GM23338 (cell line): Measurements from ENCODE around the gene ARFIP1. TPM values are rescaled to one million over a fixed set of nuclear protein-coding genes. Genes with fewer than 3 reads are reported as not detected.

Source experiments
- ATAC-seq: fragments of 200-7000 bp; cut with Tn5 transposase; 3 replicates; pipeline ENCODE4 v1.9.1; 2020
- DNase-seq: peaks from one replicate; pipeline ENCODE4 v3.0.0-alpha.2; 2015; ENCODE audit warnings: low spot score
- H2AFZ ChIP-seq: fragments of 200-600 bp; sonication (generic); 2 replicates; pipeline ENCODE4 v1.8.0; 2016; ENCODE audit warnings: antibody characterized with exemption, mild to moderate bottlenecking, moderate library complexity
- H3F3A ChIP-seq: fragments of 200-600 bp; sonication (generic); replicated peaks from 2 replicates; pipeline ENCODE4 v1.8.0; 2017; ENCODE audit warnings: antibody characterized with exemption, mixed run types, low read depth
- H3K27ac ChIP-seq: fragments of 200-600 bp; sonication (generic); 2 replicates; pipeline ENCODE4 v1.6.1; 2016; ENCODE audit warnings: low read depth
- H3K27me3 ChIP-seq: fragments of 200-600 bp; sonication (generic); 2 replicates; pipeline ENCODE4 v1.8.0; 2016; ENCODE audit warnings: mild to moderate bottlenecking, mixed run types, moderate library complexity; ENCODE audit not compliant: insufficient read depth
- H3K36me3 ChIP-seq: fragments of 200-600 bp; sonication (generic); 2 replicates; pipeline ENCODE4 v1.8.0; 2016; ENCODE audit warnings: mild to moderate bottlenecking; ENCODE audit not compliant: insufficient read depth
- H3K4me1 ChIP-seq: fragments of 200-600 bp; sonication (generic); 2 replicates; pipeline ENCODE4 v1.8.0; 2016; ENCODE audit warnings: mild to moderate bottlenecking, moderate library complexity; ENCODE audit not compliant: insufficient read depth
- H3K4me2 ChIP-seq: fragments of 200-600 bp; sonication (generic); 2 replicates; pipeline ENCODE4 v1.7.1; 2017; ENCODE audit warnings: mixed run types
- H3K4me3 ChIP-seq: fragments of 200-600 bp; sonication (generic); 2 replicates; pipeline ENCODE4 v1.6.1; 2016; ENCODE audit warnings: mixed run types
- H3K79me2 ChIP-seq: fragments of 200-600 bp; sonication (generic); replicated peaks from 2 replicates; pipeline ENCODE4 v1.8.0; 2017; ENCODE audit warnings: mild to moderate bottlenecking; ENCODE audit not compliant: insufficient read depth
- H3K9me2 ChIP-seq: fragments of 200-600 bp; sonication (generic); 2 replicates; pipeline ENCODE4 v1.8.0; 2017; ENCODE audit not compliant: insufficient read depth
- H4K20me1 ChIP-seq: fragments of 200-600 bp; sonication (generic); replicated peaks from 2 replicates; pipeline ENCODE4 v1.8.0; 2017; ENCODE audit warnings: mild to moderate bottlenecking; ENCODE audit not compliant: insufficient read depth
- H3K27ac Mint-ChIP-seq: 2 replicates; pipeline ENCODE4 v1.8.0; 2020; ENCODE audit warnings: inconsistent platforms, mild to moderate bottlenecking, moderate library complexity, mixed read lengths
- H3K27me3 Mint-ChIP-seq: 3 replicates; pipeline ENCODE4 v1.8.0; 2022; ENCODE audit warnings: low read depth, mild to moderate bottlenecking, moderate library complexity, mixed read lengths, inconsistent platforms; ENCODE audit not compliant: insufficient read depth, poor library complexity
- H3K36me3 Mint-ChIP-seq: 3 replicates; pipeline ENCODE4 v1.8.0; 2021; ENCODE audit warnings: low read depth, mild to moderate bottlenecking, inconsistent platforms, moderate library complexity, mixed read lengths
- H3K4me1 Mint-ChIP-seq: 3 replicates; pipeline ENCODE4 v1.8.0; 2020; ENCODE audit warnings: mild to moderate bottlenecking, inconsistent platforms, mixed read lengths
- H3K4me3 Mint-ChIP-seq: 3 replicates; pipeline ENCODE4 v1.8.0; 2021; ENCODE audit warnings: moderate library complexity, mild to moderate bottlenecking, inconsistent platforms, mixed read lengths
- H3K9me3 Mint-ChIP-seq: 3 replicates; pipeline ENCODE4 v1.8.0; 2020; ENCODE audit warnings: moderate library complexity, mild to moderate bottlenecking, inconsistent platforms, mixed read lengths
- CREB1 ChIP-seq: fragments of 250-450 bp; sonication (Bioruptor Pico); IDR thresholded peaks from 2 replicates; pipeline ENCODE4 v1.5.0; 2020; ENCODE audit warnings: low read depth, mild to moderate bottlenecking, moderate library complexity
- EZH2 ChIP-seq: fragments of 200-600 bp; sonication (generic); IDR thresholded peaks from one replicate; pipeline ENCODE4 v1.8.0; 2017; ENCODE audit warnings: antibody characterized with exemption, mild to moderate bottlenecking, low read depth; ENCODE audit not compliant: unreplicated experiment
- JUNB ChIP-seq: IDR thresholded peaks from one replicate; pipeline ENCODE4 v1.6.1; 2016; ENCODE audit warnings: antibody characterized with exemption; ENCODE audit not compliant: unreplicated experiment
- ZNF331 ChIP-seq: fragments of 250-450 bp; sonication (Bioruptor Pico); IDR thresholded peaks from 2 replicates; pipeline ENCODE4 v1.5.0; 2020; ENCODE audit warnings: low read depth, mild to moderate bottlenecking, moderate library complexity
- ZNF462 ChIP-seq: fragments of 250-450 bp; sonication (Bioruptor Pico); IDR thresholded peaks from 2 replicates; pipeline ENCODE4 v1.5.0; 2020; ENCODE audit warnings: mild to moderate bottlenecking, moderate library complexity
- polyA plus RNA-seq: library from polyadenylated mRNA; unstranded; fragments of >200 nt; fragmentation: Nextera tagmentation; extraction: Ambion mirVana; gene quantifications from 2 replicates; pipeline ENCODE4 v1.2.1, GENCODE V29; 2016
- total RNA-seq: library from RNA; depleted of rRNA; stranded (reverse); fragments of >200 nt; shearing (Covaris generic); gene quantifications from 2 replicates; pipeline ENCODE4 v1.2.3, GENCODE V29; 2014

The ARFIP1 gene
- total and polyA plus RNA-seq, 2 experiments from 2014 or later, result 46.0 to 49.6 TPM

- peaks cover 50% of the 10 kb centered on the region for H3K4me1 Mint-ChIP-seq
- Histone ChIP-seq H3K4me2 (0 out of 2 replicates have a peak overlapping the region, but pooled peaks have one; percentile 1), H3K27ac (peak overlapping the region; percentile 82), H2AFZ (no peak overlapping the region), H3K27me3 (no peaks in the 10 kb centered on the region), H4K20me1 (no peaks in the 10 kb centered on the region), H3K79me2 (no peaks in the 10 kb centered on the region), H3K4me1 (peaks cover 48% of the 10 kb centered on the region), H3K9me2 (no peaks in the 10 kb centered on the region; the same call in 1 of the 2 replicates), H3K4me3 (no peak overlapping the region), H3F3A (no peaks in the 10 kb centered on the region), H3K36me3 (peaks cover 4% of the 10 kb centered on the region; the same call in 1 of the 2 replicates)
- no peak for ATAC-seq
- TF ChIP-seq EZH2 (no peak), JUNB (no peak), ZNF331 (CRISPR knock-in tag) (no peak), CREB1 (no peak)
- peaks cover 6% of the 10 kb centered on the region for H3K27me3 Mint-ChIP-seq
- peak; percentile 10 for DNase-seq
- peaks cover 11% of the 10 kb centered on the region; the same call in 2 of the 3 replicates for H3K36me3 Mint-ChIP-seq
- H3K9me3 Mint-ChIP-seq, result peaks cover 10% of the 10 kb centered on the region
- no peak overlapping the region for H3K4me3 Mint-ChIP-seq
- H3K27ac Mint-ChIP-seq, result peak overlapping the region; percentile 69
Observed at GRCh38 chr4:152925851-152926250, 146.1 kb downstream of the ARFIP1 start.

- Histone ChIP-seq H3K36me3 (peaks cover under 1% of the 10 kb centered on the region; the same call in 1 of the 2 replicates), H3K4me1 (peaks cover 53% of the 10 kb centered on the region), H4K20me1 (no peaks in the 10 kb centered on the region), H3K4me3 (peak overlapping the region; percentile 23), H3K27me3 (no peaks in the 10 kb centered on the region), H3K79me2 (no peaks in the 10 kb centered on the region), H3K4me2 (peak overlapping the region; percentile 58), H3F3A (no peaks in the 10 kb centered on the region), H3K27ac (peak overlapping the region; percentile 82), H2AFZ (no peak overlapping the region), H3K9me2 (no peaks in the 10 kb centered on the region; the same call in 1 of the 2 replicates)
- H3K4me1 Mint-ChIP-seq, result peaks cover 57% of the 10 kb centered on the region
- peak; percentile 72 for DNase-seq
- TF ChIP-seq ZNF331 (CRISPR knock-in tag), result no peak
- TF ChIP-seq ZNF462, result peak; percentile 93
- peak; percentile 73 for ATAC-seq
- H3K4me3 Mint-ChIP-seq, result no peak overlapping the region
- peaks cover 2% of the 10 kb centered on the region for H3K9me3 Mint-ChIP-seq
- H3K36me3 Mint-ChIP-seq, result peaks cover 4% of the 10 kb centered on the region; the same call in 2 of the 3 replicates
- peaks cover 8% of the 10 kb centered on the region for H3K27me3 Mint-ChIP-seq
- no peak overlapping the region for H3K27ac Mint-ChIP-seq
Observed at GRCh38 chr4:152926959-152927358, 147.2 kb downstream of the ARFIP1 start.
